ENCODE results near the gene RTKN. TPM values are rescaled to one million over a fixed set of nuclear protein-coding genes. Genes with fewer than 3 reads are reported as not detected.
"Not testable (repeated sequence)": the region's sequence is repeated elsewhere in the genome, so short reads cannot be mapped to it uniquely, and the experiment has no call there.

Gene RTKN
- total RNA-seq, 2 donors from 2014 or later, result 36.1 to 80.8 TPM

GRCh38 chr2:74424139-74424992, 17.4 kb downstream of the RTKN start:
- no peak for TF ChIP-seq POLR2A (IDR thresholded peaks at IDR 0.05)
- TF ChIP-seq, protein P1, sequence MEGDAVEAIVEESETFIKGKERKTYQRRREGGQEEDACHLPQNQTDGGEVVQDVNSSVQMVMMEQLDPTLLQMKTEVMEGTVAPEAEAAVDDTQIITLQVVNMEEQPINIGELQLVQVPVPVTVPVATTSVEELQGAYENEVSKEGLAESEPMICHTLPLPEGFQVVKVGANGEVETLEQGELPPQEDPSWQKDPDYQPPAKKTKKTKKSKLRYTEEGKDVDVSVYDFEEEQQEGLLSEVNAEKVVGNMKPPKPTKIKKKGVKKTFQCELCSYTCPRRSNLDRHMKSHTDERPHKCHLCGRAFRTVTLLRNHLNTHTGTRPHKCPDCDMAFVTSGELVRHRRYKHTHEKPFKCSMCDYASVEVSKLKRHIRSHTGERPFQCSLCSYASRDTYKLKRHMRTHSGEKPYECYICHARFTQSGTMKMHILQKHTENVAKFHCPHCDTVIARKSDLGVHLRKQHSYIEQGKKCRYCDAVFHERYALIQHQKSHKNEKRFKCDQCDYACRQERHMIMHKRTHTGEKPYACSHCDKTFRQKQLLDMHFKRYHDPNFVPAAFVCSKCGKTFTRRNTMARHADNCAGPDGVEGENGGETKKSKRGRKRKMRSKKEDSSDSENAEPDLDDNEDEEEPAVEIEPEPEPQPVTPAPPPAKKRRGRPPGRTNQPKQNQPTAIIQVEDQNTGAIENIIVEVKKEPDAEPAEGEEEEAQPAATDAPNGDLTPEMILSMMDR (IDR thresholded peaks at IDR 0.05), result no peak
- H3K27ac ChIP-seq, result no peak overlapping the region
- intact Hi-C loops (cut with DNase I), result no loop called here
- peaks cover 19% of the 10 kb centered on the region for H3K4me1 ChIP-seq
- WGBS, 2 donors, result 56 to 61% methylated on average over 5 of the region's 5 CpGs
- H3K36me3 ChIP-seq (replicated peaks in 1 of 2; ENCODE audit: insufficient read depth in 1 of 2, low read depth in 2 of 2), result peaks cover 8 to 21% of the 10 kb centered on the region in 2 donors
- H3K4me3 ChIP-seq, result no peak overlapping the region
- DNase-seq (no peak), ATAC-seq (no peak)
- no peaks in the 10 kb centered on the region for H3K27me3 ChIP-seq
- no peaks in the 10 kb centered on the region for H3K9me3 ChIP-seq

DNA sequence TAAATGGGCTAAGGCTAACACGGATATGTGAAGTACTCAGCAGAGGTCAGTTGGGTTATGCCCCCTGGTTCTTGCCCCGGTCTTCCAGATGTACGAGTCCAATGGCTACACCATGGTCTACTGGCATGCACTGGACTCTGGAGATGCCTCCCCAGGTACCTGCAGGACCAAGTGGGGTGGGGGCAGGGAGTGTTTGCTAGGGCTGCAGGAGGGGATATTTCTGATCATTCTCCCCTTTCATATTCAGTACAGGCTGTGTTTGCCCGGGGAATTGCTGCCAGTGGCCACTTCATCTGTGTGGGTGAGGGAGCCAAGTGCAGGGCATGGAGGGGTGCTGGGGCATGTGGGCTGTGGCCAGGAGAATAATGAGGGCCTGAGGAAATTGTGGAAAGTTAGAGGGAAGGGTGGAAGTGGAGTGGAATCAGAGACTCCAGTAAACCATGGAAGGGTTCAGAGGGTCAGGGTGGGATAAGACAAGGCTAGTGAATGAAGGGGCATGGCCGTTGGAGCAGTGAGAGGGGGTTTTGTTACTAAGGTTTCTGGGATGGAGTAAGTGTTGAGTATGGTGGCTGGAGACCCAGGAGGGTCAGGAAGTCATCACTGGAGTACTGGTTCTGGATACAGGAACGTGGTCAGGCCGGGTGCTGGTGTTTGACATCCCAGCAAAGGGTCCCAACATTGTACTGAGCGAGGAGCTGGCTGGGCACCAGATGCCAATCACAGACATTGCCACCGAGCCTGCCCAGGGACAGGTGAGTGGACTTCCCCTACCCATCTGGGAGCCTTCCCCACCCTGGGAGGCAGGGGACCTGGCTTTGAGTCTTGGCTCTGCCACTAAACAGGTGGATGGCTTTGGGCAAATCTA, 18.3 kb downstream of the RTKN start:
- H3K4me3 ChIP-seq, result no peak overlapping the region
- peaks cover 19% of the 10 kb centered on the region for H3K4me1 ChIP-seq
- peak in 1 of 3 donors; percentile 6 for TF ChIP-seq POLR2A (IDR thresholded peaks at IDR 0.05)
- TF ChIP-seq, protein P1 (IDR thresholded peaks at IDR 0.05), result no peak
- no peaks in the 10 kb centered on the region for H3K27me3 ChIP-seq
- intact Hi-C loops (cut with DNase I), result no loop called here
- no peaks in the 10 kb centered on the region for H3K9me3 ChIP-seq
- peaks cover 3 to 13% of the 10 kb centered on the region in 2 donors for H3K36me3 ChIP-seq (replicated peaks in 1 of 2; ENCODE audit: insufficient read depth in 1 of 2, low read depth in 2 of 2)
- no peak overlapping the region for H3K27ac ChIP-seq
- WGBS, 2 donors, result 66% methylated on average over 7 to 9 of the region's 9 CpGs
- ATAC-seq, result no peak
- no peak for DNase-seq

GRCh38 chr2:74421221-74421870, 20.4 kb downstream of the RTKN start, which contains the start of the genes C2orf81 and WDR54:
C2orf81 (minus strand) TSS chr2:74421619; CDS start chr2:74421560, 59 bp downstream.
WDR54 (plus strand) TSS chr2:74421730; CDS start chr2:74422154, 424 bp downstream.
- intact Hi-C loops (cut with DNase I), result no loop called here
- Histone ChIP-seq H3K27ac (peak within 1 kb of the TSS; percentile 20 to 69 (median 59)), H3K36me3 (replicated peaks in 1 of 2; ENCODE audit: insufficient read depth in 1 of 2, low read depth in 2 of 2) (peaks cover 0 to 4% of the 10 kb centered on the region in 2 donors), H3K27me3 (no peaks in the 10 kb centered on the region), H3K4me1 (peaks cover 19% of the 10 kb centered on the region), H3K9me3 (no peaks in the 10 kb centered on the region), H3K4me3 (peak within 1 kb of the TSS; percentile 28 to 47)
- ATAC-seq, result peak; percentile 91
- peak; percentile 82 to 89 (median 87) for DNase-seq
- 0 to 2% methylated on average over 29 to 57 of the region's 57 CpGs for WGBS, 2 donors
- TF ChIP-seq, protein P1 (IDR thresholded peaks at IDR 0.05), result no peak
- TF ChIP-seq POLR2A (IDR thresholded peaks at IDR 0.05), result peak in 2 of 3 donors; percentile 55 to 57

DNA sequence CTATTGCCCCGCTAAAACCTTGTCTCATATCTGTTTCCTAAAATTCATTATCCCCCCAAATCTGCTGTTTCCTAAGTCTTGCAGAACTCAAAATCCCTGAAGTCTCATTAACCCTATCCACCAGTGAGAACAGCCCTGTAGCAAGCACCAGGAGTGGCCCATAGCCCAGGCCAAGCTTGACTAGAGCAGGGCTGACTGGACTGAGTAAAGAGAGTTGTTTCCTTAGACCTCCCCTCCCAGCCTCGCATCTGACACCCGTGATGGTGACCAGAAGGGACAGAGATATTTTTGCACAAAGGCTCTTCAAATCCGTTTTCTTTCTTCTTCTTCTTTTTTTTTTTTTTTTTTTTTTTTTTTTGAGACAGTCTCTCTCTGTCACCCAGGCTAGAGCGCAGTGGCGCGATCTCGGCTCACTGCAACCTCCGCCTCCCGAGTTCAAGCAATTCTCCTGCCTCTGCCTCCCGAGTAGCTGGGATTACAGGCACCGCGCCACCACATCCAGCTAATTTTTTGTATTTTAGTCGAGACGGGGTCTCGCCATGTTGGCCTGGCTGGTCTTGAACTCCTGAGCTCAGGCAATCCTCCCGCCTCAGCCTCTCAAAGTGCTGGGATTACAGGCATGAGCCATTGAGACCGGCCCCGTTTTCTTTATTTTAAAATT, 21.2 kb downstream of the RTKN start:
- H3K9me3 ChIP-seq; H3K4me3 ChIP-seq; H3K27me3 ChIP-seq; ATAC-seq; DNase-seq; H3K36me3 ChIP-seq (replicated peaks in 1 of 2; ENCODE audit: insufficient read depth in 1 of 2, low read depth in 2 of 2); intact Hi-C loops (cut with DNase I): not testable (repeated sequence)
- WGBS, 2 donors, result 63 to 68% methylated on average over 19 of the region's 19 CpGs
- H3K27ac ChIP-seq, result peak overlapping the region in 1 of 4 donors; percentile 69
- H3K4me1 ChIP-seq, result peaks cover 22% of the 10 kb centered on the region
